ENCODE results near the gene MBD4.

Gene MBD4

GRCh38 chr3:129463094-129463493 is 23.3 kb upstream of the MBD4 start:
- no peak for TF ChIP-seq CTCF (IDR thresholded peaks at IDR 0.05; ENCODE audit: low read depth, low read length, missing control alignments)
- no peak for DNase-seq (ENCODE audit: low read depth)
- no peak overlapping the region for H3K4me3 ChIP-seq (ENCODE audit: low read depth, low read length)
- in situ Hi-C loops (cut with HindIII; ENCODE audit: low sequenced_read_pairs) = no loop called here

- H3K4me3 ChIP-seq (ENCODE audit: low read depth, low read length) = no peak overlapping the region
- no peak for DNase-seq (ENCODE audit: low read depth)
- TF ChIP-seq CTCF (IDR thresholded peaks at IDR 0.05; ENCODE audit: low read depth, low read length, missing control alignments) = no peak
- in situ Hi-C loops (cut with HindIII; ENCODE audit: low sequenced_read_pairs) = no loop called here
These were observed 22.7 kb upstream of the MBD4 start for GRCh38 chr3:129462361-129462968.

- in situ Hi-C loops (cut with HindIII; ENCODE audit: low sequenced_read_pairs) = no loop called here
- no peak for DNase-seq (ENCODE audit: low read depth)
- no peak overlapping the region for H3K4me3 ChIP-seq (ENCODE audit: low read depth, low read length)
- TF ChIP-seq CTCF (IDR thresholded peaks at IDR 0.05; ENCODE audit: low read depth, low read length, missing control alignments) = no peak
These were observed 21.9 kb upstream of the MBD4 start for GRCh38 chr3:129461461-129462146.

GRCh38 chr3:129461022-129461421 is 21.3 kb upstream of the MBD4 start:
- no peak overlapping the region for H3K4me3 ChIP-seq (ENCODE audit: low read depth, low read length)
- in situ Hi-C loops (cut with HindIII; ENCODE audit: low sequenced_read_pairs) = no loop called here
- peak; percentile 24 for DNase-seq (ENCODE audit: low read depth)
- no peak for TF ChIP-seq CTCF (IDR thresholded peaks at IDR 0.05; ENCODE audit: low read depth, low read length, missing control alignments)

- TF ChIP-seq CTCF (IDR thresholded peaks at IDR 0.05; ENCODE audit: low read depth, low read length, missing control alignments) = no peak
- DNase-seq (ENCODE audit: low read depth) = no peak
- H3K4me3 ChIP-seq (ENCODE audit: low read depth, low read length) = no peak overlapping the region
- in situ Hi-C loops (cut with HindIII; ENCODE audit: low sequenced_read_pairs) = no loop called here
These were observed 20.8 kb upstream of the MBD4 start for GRCh38 chr3:129460572-129460971.

GRCh38 chr3:129460155-129460554 is 20.4 kb upstream of the MBD4 start:
- TF ChIP-seq CTCF (IDR thresholded peaks at IDR 0.05; ENCODE audit: low read depth, low read length, missing control alignments) = no peak
- in situ Hi-C loops (cut with HindIII; ENCODE audit: low sequenced_read_pairs) = no loop called here
- DNase-seq (ENCODE audit: low read depth) = no peak
- no peak overlapping the region for H3K4me3 ChIP-seq (ENCODE audit: low read depth, low read length)
